Activated CD4-positive, CD25-positive, alpha-beta regulatory T cell treated with anti-CD3 and anti-CD28 coated beads, Interleukin-2, amount 50 U/mL, for 24 hours (primary cell): ENCODE data around the gene PEMT.

ENCODE experiments used
- ATAC-seq, 2 donors: fragments of 150-1000 bp; cut with Tn5 transposase; one replicate each; pipeline ENCODE4 v1.10.0; 2021; ENCODE audit warnings: mild to moderate bottlenecking in 1 of 2, moderate library complexity in 1 of 2

PEMT gene

DNA sequence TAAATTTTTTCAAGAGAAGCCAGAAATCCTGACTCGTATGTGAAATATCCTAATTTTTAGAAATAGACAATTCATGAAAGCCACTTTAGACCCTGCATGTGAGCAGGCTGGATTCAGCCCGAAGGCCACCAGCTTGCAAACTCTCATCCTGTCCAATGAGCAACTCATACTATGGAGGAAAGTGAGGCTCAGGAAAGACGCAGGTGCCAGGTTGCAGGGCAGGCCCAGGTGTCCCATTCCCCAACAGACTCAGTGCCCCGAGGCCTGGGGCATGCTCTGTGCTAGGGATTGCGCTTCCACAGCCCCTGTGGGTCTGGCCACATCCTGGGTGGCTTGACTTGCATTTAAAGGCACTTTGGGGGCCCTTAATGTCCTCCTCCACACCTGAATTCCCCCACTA lies 78.6 kb downstream of the PEMT start:
- ATAC-seq: no peak

DNA sequence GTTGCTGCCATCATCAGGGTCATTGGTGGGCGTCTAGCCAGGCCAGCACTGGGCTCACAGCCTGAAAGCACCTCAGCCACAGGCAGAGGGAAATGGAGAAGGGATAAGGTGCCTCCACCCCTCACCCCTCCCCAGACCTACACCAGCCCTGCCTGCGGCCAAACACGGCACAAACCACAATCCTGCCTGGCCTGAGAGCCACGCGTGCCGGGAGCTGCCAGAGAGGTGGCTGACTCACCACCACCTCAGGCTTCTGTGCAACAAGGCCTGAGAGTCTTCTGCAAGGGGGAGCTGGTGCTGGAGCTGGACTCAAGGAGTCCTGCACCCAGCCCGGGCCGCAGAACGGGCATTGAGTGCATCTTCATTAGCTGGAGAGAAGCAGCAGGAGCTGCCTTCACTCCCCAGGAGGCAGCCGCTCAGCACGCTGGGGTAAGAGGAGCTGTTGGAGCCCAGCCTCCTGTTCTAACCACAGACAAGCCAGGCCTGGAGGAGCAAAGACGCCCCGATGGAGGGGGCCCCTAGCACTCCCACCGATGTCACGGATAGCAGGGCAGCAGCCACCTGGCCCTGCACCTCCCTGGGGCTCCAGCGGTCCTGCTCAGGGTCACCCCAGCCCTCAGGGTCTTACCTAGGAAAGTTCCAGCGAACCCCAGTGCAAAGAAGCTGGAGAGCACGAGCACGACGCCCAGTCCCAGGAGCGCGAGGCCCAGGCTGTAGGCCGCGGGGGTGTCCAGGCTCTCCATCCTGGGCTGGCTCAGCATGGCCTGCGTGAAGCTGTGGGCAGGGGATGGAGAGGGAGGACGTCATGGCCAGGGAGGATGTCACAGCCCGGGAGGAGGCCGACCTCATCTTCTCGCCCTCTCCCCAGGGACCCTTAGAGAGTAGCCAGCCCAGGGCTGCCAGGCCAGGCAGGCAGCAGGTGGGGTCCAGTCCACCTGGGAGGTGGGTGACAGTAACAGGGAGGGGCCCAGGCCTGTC lies 79.3 kb downstream of the PEMT start:
- ATAC-seq: no peak

DNA sequence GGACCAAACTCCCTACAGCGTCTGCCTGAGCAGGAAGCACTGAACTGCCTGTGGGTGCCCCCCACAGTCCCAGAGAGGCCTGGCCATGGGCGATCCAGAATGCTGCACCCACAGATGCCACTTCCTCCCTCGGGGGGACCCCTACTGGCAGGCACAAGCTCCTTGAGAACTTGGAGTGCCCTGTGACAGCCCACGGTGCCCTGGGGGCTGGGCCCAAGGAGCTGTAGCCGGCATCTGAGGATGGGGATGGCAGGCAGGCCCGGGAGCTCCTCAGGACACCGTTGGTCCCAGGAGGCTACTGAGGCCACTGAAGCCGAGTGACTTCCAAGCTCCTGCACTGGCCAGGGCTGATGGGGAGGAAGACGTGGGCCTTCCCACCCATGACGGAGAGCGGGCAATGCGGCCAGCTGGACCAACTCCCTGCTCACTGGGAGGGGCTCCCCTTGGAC lies 80.2 kb downstream of the PEMT start:
- no peak for ATAC-seq

DNA sequence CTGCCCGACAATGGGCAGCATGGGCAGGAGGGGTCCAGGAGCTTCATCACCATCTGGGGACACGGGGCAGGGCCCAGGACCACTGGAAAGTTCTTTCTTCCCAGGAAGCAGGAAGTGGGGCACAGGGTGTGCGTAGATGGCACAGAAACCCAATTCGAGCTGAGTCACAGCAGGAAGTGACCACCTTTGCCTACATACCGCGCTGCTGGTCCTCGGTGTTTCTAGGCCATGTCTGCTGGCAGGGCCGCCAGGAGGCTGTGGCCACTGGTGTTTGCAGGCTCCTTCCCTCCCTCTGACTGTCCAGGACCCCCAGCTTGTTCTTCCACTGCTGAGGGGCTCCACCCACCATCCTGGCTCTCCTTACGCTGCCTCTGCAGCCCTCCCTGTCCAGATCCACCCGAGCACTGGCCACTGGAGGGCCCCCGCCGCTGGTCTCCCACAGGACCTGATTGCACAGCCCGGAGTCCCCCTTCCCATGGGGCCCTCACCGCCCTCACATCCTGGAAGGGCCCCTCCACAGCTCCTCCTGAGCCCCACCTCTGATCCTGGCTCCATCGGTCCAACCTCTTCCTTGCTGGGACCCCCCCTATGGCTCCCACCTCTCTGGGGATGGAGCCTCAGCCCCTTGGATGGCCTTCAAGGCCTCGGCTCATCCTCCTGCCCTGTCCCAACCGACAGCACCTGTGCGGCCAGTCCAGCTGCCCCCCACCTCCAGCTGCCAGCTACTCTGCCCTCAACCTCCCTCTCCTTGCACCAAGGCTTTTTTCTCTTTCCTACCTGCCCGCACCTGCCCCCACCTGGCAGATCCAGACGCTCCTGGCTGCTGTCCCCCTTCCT lies 80.8 kb downstream of the PEMT start:
- no peak for ATAC-seq

DNA sequence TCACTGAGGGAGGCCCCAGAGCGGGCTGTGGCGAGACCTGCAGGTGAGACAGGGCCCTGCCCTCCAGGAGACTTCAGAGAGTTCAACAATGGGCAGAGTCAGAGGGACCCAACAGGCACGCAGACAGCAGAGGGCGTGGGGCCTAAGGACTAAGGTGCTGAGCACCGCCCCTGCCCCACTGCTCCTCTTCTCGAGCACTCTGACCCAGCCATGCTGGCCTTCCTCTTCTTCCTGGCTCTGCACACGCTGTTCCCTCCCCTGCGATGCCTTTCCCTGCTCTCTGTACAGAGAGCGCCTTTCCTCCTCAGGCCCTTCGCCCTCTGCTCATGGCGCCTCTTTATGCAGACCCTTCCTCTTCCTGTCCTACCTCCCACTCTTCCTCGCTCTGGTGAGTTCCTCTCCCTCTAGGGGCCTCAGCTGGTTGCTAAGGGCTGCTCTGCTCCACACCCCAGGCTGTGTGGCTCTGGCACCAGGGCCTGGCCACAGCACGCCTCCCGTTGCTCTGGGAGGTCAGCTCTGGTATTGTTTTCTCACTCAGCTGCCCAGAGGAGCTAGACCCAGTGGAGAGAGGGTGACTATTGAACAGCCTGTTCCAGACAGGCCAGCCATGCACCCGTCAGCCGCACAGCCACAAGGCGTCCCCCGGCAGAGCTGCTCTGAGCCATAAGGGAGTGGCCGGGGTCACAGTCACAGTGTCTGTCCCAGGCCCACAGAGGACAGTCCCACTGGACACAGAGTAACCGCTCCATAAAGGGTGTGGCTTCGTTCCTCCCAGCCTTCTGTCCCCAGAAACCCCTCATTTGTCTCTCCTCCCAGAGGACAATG lies 81.7 kb downstream of the PEMT start:
- ATAC-seq: no peak

DNA sequence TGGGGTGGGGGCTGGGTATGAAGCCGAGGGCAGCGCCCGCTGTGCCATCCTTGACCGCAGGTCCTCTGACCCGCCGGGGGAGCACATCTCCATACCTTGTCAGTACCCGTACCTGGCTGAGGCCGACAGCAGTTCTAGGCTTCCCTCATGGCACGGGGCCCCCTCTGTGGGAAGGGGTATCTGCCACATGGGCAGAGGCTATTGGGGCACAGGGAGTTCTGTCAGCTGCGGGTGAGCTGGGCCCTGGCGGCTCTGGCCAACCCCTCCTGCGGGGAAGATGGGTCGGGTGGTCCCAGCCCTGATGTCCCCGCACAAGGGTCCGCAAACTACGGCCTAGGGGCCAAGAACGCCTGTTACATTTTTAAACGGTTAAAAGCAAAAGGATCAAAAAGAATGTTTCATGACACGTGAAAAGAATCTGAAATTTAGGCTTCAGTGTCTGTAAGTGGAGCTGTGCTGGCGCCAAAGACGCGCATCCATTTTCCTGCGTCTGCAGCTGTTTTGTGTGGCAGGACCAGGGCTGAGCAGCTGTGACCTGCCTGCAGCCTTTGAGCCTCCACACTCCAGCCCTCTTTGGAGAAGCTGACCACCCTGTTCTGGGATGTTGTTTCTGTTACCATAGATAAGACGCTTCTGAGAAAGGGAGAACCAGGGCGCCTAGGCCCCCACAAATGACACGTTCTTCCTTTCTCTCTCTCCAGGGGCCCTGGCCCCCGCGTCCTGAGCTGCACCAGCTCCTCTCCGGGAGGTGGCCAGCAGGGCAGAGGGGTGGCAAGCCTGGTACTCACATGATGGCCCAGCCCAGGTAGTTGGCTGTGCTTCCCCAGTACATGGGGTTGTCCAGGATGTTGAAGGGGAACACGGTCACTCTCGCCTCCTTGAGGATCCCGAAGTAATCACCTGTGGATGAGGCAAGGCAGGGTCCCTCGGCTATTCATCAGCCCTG lies 82.6 kb downstream of the PEMT start:
- ATAC-seq: no peak

DNA sequence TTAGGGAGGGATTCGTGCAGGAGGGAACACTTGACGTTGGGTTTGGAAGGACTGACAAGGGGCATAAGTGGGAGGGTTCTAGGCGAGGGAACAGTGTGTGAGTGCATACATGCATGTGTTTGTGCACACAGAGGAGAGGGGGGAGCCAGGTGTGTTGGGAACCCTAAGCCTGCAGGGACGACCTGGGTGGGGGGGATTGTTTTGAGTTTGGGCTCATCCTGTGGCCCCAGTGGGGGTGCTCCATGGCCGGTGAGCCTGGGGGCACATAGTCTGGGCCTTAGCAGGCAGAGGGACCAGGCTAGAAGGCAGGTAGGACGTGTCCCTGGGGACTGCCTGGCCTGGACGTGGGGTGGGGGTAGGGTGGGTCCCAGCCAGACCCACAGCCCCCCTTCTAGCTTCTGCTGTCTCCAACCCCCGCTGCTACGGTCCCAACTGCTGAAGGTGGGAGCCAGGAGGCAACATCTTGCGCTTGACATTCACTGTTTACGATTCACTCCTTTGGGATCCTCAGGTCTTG lies 83.4 kb downstream of the PEMT start:
- no peak for ATAC-seq

DNA sequence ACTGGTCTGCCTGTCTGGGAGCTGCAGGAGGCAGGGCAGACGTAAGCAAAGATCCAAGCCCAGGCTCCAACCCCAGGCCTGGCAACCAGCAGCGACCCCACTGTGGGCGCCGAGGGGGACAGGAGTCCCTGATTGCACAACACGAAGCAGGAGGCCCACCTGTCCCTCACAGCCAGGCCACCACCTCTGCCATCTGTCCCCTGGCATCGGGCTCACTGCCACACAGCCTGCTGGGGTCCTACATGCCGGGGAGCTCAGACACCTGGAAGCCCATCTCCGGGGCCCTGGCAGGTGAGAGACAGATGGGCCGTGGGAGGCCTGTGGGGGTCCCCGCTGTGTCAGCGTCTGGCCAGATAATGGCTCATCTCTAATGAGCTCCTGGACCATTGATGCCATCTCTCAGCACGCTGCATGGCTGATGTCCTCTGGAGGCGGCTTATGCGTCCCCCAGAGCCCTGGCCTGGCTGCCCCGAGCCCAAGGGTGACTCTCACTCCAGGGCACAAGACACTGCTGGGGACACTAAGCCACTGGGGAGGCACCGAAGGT lies 84.0 kb downstream of the PEMT start:
- ATAC-seq: no peak

DNA sequence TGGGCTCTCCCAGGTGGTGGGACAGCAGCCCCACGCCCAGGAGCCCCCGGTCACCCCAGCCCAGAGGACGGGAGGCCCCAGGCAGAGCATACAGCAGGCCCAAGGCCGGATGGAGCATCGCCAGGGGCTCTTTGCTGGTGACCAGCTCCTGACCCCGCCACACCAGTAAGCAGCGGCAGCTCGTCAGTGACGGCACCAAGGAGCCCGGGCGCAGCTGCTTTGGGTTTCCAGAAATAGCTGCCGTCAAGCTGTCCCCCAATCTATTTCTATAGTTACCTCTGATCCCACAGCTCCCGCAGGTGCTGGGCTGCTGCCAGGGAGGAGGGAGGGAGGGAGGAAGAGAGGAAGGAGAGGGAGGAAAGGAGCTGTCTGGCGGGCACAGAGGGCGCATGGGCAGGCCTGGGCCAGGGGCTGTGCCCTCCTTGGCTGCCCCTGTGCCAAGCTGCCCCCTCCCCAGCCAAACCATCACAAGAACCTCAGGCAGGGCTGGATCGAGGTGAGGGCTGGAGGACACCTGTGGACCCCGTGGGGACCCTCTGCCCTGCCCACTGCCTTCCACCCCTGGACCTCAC lies 84.5 kb downstream of the PEMT start:
- ATAC-seq: no peak

DNA sequence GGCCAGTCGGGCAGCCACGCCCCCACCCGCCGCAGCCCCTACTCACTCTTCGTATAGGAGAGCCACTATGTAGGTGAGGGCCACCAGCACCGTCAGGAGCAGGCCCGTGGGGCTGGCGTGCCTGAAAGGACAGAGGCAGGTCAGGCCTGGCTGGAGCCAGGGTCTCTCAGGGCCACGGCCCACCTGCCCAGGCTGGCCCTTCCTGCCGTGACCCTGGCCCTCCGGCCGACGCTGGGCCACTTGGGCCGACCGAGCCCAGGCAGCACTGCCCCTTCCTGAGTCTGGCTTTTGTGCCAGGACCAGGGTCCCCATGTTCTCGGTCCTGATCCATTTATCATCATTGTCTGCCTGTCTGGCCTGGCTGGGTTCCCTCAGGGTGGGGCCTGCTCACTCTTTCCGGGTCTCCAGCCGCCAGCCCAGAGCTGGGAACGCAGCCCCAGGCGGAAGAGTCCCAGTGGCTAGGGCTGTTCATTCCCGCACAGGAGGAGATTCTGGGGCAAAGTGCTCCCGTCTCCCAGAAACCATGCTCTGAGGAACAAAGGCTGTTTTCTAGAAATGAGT lies 85.2 kb downstream of the PEMT start:
- no peak for ATAC-seq

DNA sequence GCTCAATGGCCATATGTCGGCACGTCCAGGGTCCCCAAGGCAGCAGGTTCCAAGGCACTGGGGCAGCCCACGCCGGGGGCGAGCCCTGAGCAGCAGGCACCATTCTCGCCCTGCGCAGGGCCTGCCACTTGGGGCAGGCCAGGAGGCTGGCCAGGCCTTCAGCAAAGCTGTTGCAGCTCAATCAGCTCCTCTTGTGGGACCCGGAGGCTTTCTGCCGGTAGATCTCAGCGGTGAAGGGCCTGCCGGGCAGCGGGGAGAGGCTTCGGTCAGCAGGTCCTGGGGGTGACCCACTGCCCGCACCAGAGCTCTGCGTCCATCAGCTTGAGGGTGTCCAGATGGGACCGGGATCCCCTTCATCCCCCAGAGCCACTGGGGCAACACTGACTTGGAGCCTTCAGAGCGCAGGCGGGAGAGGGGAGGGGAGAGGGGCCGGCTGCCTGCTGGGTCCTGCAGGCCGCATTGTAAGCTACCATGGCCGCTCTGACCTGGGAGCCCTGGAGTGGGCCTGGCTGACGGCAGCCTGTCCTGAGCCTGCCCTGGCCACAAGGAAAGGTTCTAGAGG lies 85.8 kb downstream of the PEMT start:
- no peak for ATAC-seq

DNA sequence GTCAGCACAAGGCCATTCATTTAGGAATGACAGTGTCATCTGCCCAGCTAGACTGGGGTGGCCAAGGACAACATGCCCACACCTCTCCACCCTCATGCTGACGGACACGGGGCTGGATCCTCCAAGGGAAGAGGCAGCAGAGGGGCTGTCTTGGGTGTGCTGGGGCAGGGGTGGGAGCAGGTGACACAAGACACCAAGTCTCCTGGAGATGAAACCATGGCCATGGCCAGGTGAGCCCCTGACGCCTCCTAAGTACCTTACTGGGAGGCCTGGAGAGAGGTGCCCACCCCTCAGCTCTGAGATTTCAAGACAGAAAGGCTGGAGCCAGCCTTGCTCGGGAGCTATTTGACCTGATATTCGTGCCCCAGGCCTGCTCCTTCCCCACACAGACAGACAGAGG lies 86.4 kb downstream of the PEMT start:
- ATAC-seq: no peak

DNA sequence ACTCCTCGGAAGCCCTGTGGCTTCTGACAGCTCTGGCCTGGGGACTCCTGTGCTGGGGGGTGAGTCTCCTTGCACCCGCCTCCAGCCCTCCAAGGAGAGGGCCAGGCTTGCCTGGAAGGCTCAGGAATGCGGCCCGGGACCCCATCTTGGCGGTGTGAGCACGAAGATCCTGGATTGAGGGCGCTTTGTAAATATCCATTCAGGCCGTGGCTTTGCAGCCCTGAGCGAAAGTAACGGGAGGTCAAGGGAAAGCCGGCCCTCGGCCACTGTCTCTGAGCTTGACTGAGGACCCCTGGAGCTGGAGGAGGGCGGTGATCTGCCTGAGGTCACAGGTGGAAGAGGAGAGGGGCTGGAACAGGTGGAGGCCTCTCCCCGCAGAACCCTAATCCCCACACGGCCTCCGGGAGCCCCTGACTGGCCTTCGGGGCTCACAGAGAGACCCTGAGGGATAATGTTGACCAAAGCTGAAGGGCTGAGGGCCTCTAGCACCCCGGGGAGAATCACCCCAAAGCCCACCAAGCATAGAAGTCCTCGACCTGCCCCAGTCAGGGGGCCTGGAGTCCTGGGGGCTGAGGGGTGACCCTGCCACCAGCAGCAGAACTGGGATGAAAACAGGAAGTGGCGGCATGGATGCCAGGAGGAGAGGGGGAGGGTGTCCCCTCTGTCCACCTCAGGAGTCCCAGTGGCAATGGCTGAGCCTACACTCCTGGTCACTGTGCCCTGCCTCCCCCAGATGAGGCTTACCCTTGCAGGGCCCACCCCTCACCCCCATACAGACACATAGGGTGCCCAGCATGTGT lies 87.0 kb downstream of the PEMT start:
- ATAC-seq: no peak

DNA sequence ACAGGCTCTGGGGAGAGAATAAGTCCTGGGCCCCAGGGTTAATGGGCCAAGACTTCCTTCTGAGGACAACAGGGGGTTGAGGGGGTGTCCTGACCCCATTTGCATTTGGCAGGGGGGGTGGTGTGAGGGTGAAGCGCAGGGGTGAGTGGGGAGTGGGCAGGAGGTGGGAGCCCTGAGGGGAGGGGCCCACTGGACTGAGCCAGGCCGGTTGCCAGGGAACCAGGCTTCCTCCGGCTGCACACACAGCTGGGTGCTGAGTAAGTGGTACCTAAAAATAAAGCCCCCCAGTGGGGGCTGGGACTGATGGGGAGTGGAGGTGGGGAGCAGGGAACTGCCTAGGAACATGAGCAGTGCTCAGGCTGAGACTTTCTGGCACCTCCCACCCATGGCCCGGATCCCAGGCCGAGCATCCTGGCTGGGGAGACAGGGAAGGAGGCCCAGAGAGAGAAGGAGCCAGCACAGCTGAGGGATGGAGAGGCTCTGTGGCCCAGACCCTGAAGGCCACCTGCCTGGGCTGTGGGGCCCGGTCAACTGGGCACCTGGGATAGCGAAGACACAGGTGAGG lies 87.9 kb downstream of the PEMT start:
- ATAC-seq: no peak

DNA sequence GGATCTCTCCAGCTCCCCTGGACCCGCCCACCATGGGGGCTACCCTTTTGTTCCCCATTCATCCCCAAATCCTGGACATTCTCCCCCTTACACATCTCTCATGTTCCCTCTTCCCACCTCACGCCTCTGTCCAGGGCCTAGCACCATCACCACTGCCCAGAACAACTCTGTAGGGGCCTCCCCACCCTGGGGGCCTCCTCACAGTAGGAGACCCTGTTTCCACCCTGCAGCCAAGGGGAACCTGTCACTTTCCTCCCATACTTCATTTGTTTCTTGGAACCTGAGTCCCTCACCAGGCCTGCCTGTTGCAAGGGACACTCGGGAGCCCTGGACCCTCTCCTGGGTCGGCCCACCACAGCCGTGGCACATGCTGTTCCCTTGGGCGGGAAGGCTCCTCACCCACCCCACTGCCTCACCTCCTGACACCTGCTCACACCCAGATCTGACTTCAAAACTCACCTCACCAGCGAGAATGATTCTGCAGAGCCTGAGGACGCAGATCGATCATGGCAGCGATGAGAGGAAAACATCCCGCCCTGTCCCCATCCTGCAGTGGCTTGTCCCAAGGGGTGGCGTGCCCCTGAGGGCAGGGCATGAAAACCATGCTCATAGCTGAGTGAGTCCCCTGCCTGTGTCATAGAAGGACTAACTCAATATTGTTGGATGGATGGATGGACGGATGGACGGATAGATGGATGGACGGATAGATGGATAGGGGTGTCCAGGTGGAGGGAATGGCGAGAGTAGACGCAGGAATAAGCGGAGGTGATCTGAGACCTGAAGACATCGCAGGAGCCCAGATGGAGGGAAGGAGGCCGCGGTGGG lies 88.6 kb downstream of the PEMT start:
- no peak for ATAC-seq

DNA sequence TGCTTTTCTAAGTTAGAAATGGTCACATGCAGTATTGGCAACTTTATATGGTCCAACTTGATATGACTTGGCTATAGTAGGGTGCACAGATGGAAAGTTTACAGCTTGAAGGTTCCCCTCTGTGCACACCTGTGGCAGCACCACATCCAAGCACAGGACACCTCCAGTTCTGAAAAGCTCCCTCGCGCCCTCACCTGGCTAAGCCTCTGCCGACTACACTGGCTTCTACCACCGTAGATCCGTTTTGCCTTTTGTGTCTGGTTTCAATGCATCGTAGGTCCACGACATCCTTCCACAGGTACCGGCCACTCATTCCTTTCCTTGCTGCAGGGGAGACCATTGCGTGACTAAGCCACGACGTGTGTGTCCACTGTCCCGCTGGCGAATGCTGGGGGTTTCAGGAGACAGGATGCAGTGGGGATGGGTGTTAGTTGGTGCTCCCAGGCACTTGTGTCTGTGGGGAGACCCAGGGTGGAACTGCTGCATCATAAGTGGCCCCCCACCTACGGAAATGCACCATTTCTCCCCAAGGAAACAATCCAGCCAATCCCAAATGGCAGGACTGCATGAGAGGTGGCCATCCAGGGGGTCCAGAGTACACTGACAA lies 90.4 kb downstream of the PEMT start:
- ATAC-seq: no peak

DNA sequence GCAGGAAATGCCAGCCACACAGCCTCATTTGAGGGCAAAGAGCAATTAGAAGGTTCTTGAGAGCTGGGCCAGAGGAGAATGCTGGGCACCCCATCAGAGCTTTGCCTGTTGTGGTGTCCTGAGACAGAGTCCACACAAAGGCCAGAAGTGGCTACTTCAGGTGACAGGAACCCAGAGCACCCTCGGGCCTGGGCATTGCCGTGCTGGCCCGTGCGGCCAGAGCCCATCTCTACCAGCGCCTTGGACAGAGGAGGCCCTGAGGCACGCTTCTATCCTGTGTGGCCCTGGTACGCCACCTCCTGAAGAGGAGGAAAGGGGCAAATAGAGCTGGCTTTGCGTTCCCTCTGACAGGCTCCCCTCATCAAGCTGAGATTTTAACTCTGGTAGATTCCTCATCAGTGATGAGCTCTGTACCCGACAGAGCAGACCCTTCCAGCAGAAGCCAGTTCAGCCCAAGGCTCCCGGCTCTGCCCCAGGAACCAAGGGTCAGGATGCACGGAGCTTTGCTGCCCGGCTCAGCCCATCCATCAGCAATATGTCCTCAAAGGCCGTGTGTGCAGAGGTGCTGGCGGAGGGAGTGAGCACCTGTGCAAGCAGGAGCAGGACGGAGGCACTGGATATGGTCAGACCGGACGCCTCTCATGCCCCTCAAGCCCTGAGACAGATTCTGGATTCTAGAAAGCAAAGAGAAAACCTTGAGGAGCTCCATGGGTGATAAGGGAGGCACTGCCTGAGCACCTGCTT lies 91.9 kb downstream of the PEMT start:
- ATAC-seq: no peak
